B cell (primary cell): ENCODE results near the gene TRNAU1AP.

Experiments
- EZH2 ChIP-seq: IDR thresholded peaks from 2 replicates; pipeline ENCODE4 v1.6.1; 2012; ENCODE audit warnings: borderline replicate concordance, low read depth, mild to moderate bottlenecking, moderate library complexity, low read length; ENCODE audit not compliant: insufficient read depth, poor library complexity, severe bottlenecking
- TF ChIP-seq, protein P1 (sequence below): fragments of 200-600 bp; IDR thresholded peaks from one replicate; pipeline ENCODE4 v1.8.0; 2022; ENCODE audit warnings: antibody characterized with exemption, mild to moderate bottlenecking

DNA sequence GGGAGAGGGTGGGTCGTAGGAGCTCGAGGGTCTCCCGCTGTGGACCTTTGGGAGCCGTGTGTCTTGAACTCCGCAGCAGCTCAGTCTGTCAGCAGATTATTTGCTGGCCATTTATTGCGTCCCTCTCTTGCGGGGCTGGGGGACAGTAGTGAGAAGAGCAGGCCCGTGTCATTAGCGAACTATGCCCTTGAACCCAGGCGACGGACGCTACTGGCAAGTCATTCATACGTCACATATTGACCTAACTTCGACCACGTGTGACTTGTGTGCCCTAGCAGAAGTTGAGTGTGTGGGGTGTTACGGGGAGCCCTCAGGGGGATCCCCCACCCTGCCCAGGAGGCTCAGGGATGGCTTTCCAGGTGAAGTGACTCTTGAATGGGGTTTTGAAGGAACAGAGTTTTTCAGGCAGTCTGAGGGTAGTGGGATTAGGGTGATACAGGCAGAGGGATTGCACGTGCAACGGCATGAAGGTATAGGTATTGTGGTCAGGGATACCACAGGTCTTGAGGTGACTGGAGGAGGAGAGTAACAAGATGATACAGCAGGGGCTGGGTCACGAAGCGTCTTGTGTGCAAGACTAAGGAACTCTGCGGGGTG, 34.0 kb upstream of the TRNAU1AP start:
- TF ChIP-seq, protein P1, sequence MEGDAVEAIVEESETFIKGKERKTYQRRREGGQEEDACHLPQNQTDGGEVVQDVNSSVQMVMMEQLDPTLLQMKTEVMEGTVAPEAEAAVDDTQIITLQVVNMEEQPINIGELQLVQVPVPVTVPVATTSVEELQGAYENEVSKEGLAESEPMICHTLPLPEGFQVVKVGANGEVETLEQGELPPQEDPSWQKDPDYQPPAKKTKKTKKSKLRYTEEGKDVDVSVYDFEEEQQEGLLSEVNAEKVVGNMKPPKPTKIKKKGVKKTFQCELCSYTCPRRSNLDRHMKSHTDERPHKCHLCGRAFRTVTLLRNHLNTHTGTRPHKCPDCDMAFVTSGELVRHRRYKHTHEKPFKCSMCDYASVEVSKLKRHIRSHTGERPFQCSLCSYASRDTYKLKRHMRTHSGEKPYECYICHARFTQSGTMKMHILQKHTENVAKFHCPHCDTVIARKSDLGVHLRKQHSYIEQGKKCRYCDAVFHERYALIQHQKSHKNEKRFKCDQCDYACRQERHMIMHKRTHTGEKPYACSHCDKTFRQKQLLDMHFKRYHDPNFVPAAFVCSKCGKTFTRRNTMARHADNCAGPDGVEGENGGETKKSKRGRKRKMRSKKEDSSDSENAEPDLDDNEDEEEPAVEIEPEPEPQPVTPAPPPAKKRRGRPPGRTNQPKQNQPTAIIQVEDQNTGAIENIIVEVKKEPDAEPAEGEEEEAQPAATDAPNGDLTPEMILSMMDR: no peak
- TF ChIP-seq EZH2: no peak
